GM19372 (cell line): ENCODE results near the gene HMCES.
"Not testable (repeated sequence)": the region's sequence is repeated elsewhere in the genome, so short reads cannot be mapped to it uniquely, and the experiment has no call there.

Experiments used
- ATAC-seq: cut with Tn5 transposase; IDR thresholded peaks from one replicate; pipeline ENCODE4 v1.9.1; 2021; ENCODE audit warnings: mild to moderate bottlenecking, low read depth, moderate library complexity; ENCODE audit not compliant: unreplicated experiment

The HMCES gene

DNA sequence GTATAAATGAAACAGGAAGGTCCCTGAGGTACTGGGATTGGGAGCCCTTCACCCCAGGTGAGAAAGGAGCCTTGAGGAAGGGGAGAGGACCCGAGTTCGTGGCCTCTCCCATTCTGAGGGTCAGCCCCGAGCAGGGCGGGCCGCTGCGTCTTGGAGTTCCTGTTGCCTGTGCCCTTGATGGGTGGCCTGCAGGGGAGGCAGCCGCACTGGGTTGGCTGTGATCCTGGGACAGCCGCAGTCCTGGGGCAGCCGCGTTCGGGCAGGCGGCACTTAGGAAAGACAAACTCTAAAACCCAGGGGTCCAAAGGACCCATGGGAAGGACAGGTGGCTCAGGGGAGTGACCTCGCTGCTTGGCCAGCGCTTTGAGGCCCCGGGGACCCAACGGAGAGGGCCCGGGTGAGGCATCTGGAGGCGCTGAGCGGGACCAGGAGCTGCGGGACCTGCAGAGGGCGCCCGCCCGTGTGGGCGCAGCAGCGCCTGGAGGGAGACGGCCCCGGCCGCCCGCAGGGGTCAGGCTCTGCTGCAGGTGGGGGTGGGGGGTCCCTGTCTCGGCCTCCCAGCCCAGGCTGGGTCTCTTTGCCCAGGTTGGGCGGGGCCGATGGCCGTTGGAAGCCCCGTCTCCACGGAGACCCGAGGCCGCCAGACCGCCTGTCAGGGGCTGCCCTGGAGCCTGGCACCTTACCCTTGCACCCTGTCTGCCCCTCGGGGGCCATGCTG lies 65.1 kb downstream of the HMCES start:
- ATAC-seq: no peak

DNA sequence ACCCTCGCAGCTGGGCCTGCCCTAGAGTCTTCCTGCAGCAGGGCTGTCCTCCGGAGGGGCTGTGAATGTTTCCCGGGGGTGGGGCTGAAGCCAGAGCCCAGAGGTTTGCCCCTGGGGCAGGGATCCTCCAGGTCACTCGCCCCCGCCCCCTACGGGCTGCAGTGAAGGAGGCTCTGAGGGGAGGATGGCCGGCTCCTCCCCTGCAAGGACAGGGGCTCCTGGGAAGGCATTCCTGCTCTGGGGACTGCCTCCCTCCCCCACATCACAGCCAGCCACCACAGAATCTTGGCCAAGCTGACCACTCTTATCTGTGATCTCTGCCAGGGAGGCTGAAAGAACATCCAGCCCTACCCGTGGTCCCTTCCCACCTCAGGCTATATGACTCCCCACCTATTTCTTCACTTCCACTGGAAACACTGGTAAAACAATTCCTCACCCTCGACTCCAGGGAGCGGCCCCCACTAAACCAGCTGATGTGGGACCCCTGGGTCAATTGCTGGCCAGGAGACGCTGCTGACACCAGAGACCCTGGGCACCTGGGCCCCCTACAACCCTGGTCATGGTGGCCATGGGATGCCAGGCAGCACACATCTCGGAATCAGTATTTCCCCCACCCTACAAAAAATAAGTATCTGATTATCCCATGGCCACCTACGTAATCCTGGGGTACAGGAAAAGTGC lies 66.0 kb downstream of the HMCES start:
- no peak for ATAC-seq

DNA sequence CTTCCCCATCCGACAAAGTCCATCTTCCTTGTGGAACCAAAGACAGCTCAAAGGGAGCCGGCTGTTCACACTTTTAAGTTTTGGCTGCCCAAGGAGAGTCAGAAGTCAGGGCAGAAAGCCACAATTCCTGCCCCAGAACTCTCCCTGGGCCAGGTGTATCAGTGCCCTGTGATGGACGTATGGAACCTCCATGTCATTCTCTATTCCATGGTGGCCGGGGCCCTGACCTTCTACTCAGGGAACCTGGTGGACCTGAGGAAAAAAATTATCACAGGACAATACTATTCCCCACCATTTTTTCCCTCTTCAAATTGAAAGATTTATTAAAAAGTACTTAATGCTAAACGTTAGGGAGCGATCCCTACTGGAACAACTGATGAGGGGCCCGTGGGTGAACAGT lies 66.6 kb downstream of the HMCES start:
- ATAC-seq: no peak

DNA sequence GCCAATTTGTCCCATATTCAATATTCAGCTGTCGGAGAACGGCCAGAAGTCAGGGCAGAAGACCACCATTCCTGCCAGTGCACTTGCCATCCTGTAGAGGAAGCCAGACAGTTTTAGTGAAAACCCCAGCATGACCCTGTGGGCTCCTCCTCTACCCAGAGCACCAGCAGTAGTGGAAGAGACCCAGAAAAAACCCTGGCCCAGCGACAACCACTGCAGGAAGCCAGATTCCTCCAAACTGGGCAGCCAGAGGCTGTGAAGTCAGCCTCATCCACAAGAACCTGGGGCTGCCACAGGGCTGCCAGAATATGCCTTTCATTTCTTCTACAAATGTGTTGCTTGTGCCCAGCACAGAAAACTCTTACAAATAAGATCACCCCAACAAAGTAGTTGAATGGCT lies 67.3 kb downstream of the HMCES start:
- no peak for ATAC-seq

DNA sequence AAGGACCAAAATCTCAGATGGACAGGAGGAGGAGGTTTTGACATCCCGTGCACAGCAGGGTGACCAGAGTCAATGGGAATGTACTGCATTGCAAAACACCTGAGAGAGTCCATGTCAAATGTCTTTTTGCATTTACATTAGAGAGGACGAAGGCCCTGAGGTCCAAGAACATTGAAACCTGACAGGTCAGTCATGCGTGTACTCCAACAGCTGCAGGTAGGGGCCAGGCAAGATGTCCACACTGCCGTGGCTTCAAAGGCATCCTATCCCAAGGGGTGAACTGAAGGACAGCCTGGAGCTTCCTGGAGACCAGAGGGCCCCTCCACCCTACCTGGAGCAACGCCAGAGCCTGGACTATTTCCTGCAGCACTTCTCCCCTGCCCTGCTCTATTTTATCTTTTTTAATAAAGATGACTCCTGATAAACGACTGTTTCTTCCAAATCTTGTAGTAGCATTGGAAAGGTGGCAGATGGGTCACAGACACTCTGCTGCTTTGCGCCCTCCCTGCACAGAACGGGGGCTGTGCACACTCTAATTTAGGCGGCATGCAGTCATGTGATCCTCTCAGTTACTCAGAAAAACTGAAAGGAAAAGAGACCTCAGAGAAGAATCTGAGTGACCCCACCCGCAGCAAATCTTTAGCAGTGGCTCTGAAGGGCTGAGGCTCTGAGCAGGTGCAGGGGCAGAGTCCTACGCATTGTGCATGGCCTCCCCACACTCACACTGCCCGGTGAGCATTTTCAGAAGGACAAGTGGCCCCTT lies 68.2 kb downstream of the HMCES start:
- no peak for ATAC-seq

DNA sequence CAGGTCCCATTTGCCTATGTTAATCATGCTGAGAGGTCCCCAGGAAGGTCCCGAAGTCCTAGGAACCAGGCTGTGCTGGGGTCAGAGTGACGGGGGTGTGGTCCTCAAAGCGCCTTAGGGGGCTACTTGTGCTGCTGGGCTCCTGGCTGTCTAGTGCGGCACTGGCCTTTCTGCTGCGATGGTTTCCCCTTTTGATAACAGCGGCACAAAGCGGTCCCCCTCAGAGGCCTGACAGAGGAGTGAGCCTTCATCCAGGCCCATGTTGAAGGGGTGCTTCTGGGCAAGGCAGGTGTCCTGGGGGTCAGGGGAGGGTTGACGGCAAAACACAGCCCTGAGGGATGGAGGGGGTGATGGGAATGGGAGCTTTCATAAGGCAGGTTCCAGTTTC lies 68.8 kb downstream of the HMCES start:
- ATAC-seq: no peak

DNA sequence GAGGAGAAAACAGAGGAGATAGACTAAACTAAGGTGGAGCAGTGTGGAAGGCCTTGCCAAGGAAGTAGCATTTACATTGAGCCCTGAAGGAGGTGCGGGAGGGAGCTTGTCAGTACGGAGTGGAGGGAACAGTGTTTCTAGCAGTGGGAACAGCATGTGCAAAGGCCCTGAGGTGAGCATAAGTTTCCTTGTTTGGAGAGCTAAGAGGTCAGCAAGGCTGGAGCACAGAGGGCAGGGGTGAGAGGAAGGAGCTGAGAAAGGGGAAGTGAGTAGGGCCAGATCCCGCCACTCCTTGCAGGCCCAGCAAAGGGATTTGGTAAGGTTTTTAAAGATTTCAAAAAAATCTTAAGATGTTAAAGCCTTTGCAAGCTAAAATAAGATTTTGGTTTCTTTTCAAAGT lies 70.1 kb downstream of the HMCES start:
- ATAC-seq: no peak

DNA sequence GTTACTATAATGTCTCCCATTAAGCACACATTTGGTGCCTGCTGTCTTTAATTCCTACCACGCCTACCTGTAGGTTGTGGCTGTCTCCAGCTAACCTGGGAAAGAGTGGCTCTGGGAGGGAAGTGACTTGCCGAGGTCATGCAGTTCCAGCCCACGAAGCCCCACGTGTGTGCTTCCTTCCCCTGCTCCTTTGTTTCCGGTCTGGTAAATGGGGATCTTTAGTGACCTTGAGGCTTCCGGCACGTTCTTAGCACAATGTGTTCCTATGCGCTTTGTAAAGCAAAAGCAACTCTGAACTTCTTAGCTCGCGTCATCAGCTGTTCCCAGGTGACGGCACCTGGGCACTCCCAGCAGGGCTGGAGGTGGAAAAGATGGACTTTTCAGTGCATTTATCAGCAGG lies 70.5 kb downstream of the HMCES start:
- ATAC-seq: not testable (repeated sequence)

DNA sequence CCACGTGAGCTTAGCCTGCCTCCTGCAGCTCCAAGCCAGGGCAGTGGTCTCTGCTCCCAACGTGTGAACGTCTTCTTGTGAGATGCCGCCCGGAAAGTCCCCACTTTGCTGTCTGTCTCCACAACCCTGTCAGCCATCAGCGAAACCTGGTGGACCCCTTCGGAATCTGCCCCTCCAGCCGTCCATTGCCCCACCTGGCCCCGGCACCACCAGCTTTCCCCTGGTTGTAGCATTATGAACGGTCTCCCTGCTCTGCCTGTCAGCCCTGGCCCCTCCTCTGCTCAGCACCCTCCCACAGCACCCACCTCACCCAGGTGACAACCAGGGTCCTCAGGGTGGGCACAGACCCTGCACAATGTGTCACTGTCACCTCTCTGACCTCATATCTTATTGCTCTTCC lies 71.1 kb downstream of the HMCES start:
- ATAC-seq: no peak

DNA sequence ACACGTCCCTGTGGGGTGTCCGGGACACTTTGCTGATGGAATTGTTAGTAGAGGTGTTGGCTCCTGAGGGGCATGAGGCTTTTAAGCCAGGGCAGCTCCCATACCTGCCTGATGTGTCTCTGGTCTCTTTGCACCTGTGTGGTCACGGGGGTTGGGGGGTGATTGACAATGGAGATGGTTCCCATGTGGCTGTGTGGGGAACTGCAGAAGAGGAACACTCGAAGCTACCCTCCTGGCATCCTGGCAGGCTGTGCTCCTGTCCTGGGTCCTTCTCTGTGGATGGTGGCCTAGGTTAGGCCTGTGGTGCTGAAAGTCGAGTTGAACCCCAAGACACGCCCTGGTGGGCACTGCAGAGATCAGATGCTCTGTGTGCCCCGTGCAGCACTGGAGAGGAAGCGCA lies 73.4 kb downstream of the HMCES start:
- no peak for ATAC-seq

DNA sequence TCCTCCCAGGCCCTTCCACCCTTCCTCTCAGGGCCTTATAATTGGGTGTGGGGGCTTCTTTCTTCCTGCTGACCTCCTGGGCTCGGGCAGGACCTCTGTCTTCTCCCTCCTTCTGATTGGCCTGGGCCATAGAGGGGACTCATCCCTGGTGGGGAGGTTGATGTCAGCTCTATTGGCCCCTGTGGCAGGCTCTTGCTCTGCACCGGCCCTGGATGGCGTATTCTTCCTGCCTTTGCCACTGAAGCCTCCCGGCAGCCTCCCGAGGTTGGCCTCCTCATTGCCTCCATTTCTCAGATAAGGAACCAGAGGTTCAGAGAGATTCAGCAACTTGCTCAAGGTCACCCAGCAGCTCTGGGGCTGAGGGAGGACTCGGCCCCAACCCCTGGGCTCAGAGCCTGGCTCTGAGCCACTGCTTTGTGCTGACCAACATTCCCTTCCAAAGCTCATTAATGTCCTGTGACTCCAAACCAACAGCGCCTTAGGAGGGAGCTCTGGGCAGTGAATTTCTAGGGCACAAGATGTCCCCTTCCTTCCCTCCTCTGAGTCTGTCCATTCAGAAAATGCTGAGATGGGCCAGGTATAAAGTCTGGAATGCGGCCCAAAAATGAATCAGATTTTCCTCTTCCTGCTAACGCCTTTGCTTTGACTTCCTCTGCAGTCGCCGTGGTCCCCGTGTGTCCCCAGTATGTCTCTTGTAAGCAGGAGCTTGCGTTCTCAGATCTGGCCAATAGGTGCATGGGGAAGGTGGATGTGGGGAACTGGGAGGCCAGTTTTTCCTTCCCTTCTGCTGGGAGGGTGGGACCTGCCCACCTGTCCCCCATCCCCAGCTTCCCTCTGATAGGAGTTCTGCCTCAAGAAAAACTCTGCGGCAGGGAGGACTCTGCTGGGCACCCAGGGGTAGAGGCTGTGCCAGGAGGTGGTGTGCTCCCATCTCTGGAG lies 74.2 kb downstream of the HMCES start:
- no peak for ATAC-seq

DNA sequence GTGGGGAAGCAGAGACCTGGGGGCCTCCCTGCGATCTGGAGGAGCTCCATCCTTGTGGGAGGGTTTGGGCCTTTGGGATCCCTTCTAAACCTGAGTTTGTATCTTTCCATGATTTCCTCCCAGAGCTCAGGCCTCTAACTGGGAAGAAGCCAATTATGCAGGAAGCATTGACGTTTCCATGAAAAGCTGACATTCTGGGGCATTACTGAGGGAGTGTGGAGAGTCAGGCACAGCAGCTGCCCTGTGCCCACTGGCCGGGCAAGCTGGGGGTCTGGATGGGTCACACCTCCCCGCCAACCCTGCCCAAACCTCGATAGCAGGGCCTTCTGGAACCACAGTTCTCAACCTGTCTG lies 74.9 kb downstream of the HMCES start:
- ATAC-seq: no peak
